NK-92 treated with Interleukin-12 subunit alpha and Interleukin-12 subunit beta, amount 100 ng/mL, for 24 hours (cell line): ENCODE measurements around the gene LGALS3.
"Not testable (repeated sequence)": the region's sequence is repeated elsewhere in the genome, so short reads cannot be mapped to it uniquely, and the experiment has no call there.

ENCODE experiments used
- DNase-seq: peaks from one replicate; lab custom pipeline; 2025; lab: John Stamatoyannopoulos, UW

The LGALS3 gene

GRCh38 chr14:55129086-55129427 is at the start of gene LGALS3:
Gene LGALS3 (plus strand): TSS chr14:55129252. CDS start chr14:55137374, 8,122 bp downstream.
- DNase-seq: no peak

- DNase-seq: not testable (repeated sequence)
These were observed 49.1 kb upstream of the LGALS3 start for GRCh38 chr14:55079961-55080360.

GRCh38 chr14:55084401-55085059 is 44.5 kb upstream of the LGALS3 start:
- DNase-seq: no peak

GRCh38 chr14:55085060-55085660 is 43.9 kb upstream of the LGALS3 start:
- no peak for DNase-seq

GRCh38 chr14:55086938-55087337 is 42.1 kb upstream of the LGALS3 start:
- DNase-seq: no peak

- no peak for DNase-seq
These were observed 40.7 kb upstream of the LGALS3 start for GRCh38 chr14:55088356-55088755.

- DNase-seq: no peak
These were observed 36.7 kb upstream of the LGALS3 start for GRCh38 chr14:55092341-55092740.

- DNase-seq: no peak
These were observed 34.5 kb upstream of the LGALS3 start for GRCh38 chr14:55094292-55095157.

- DNase-seq: peak; percentile 15
These were observed 31.0 kb upstream of the LGALS3 start for GRCh38 chr14:55097881-55098560.

GRCh38 chr14:55098561-55098898 is 30.5 kb upstream of the LGALS3 start:
- no peak for DNase-seq

GRCh38 chr14:55099756-55100155 is 29.3 kb upstream of the LGALS3 start:
- no peak for DNase-seq

GRCh38 chr14:55101698-55102097 is 27.4 kb upstream of the LGALS3 start:
- DNase-seq: no peak

- DNase-seq: peak; percentile 81
These were observed 26.9 kb upstream of the LGALS3 start for GRCh38 chr14:55102141-55102621.

GRCh38 chr14:55103005-55103640 is 25.9 kb upstream of the LGALS3 start:
- DNase-seq: peak; percentile 74

GRCh38 chr14:55103971-55104954 is 24.8 kb upstream of the LGALS3 start:
- DNase-seq: no peak

GRCh38 chr14:55105991-55106390 is 23.1 kb upstream of the LGALS3 start:
- DNase-seq: no peak

- no peak for DNase-seq
These were observed 21.1 kb upstream of the LGALS3 start for GRCh38 chr14:55107766-55108554.

GRCh38 chr14:55109836-55110235 is 19.2 kb upstream of the LGALS3 start:
- DNase-seq: no peak

GRCh38 chr14:55111122-55111708 is 17.8 kb upstream of the LGALS3 start:
- no peak for DNase-seq
